K562 (cell line): ENCODE results near the gene KLHL25. TPM values are rescaled to one million over a fixed set of nuclear protein-coding genes. Genes with fewer than 3 reads are reported as not detected.

Source experiments
- MIER1 ChIP-seq: fragments of 450-650 bp; IDR thresholded peaks from 2 replicates; pipeline ENCODE4 v1.6.1; 2016; ENCODE audit warnings: antibody characterized with exemption, mild to moderate bottlenecking, low read depth
- NCOA2 ChIP-seq, 2 experiments: fragments of 450-650 bp; IDR thresholded peaks; 2 replicates each; pipeline ENCODE4 v1.6.1; 2018; ENCODE audit warnings: mild to moderate bottlenecking in 2 of 2, moderate library complexity in 1 of 2; ENCODE audit not compliant: partially characterized antibody in 2 of 2
- TEAD2 ChIP-seq: fragments of 450-650 bp; IDR thresholded peaks from 2 replicates; pipeline ENCODE4 v1.6.1; 2016; ENCODE audit warnings: missing genetic modification characterization, control low read depth, missing compliant biosample characterization
- ZNF318 ChIP-seq, 2 experiments: fragments of 450-650 bp; IDR thresholded peaks; 2 replicates each; pipeline ENCODE4 v1.6.1; 2016; ENCODE audit warnings: mild to moderate bottlenecking in 2 of 2, borderline replicate concordance in 1 of 2, low read depth in 1 of 2, moderate library complexity in 1 of 2
- ZNF584 ChIP-seq: fragments of 200-800 bp; sonication (Bioruptor generic); IDR thresholded peaks from 2 replicates; pipeline ENCODE4 v1.6.1; 2016; ENCODE audit warnings: low read depth, mild to moderate bottlenecking, missing genetic modification characterization, missing compliant biosample characterization
- polyA plus RNA-seq, 8 experiments: library from polyadenylated mRNA; depleted of rRNA in 4 of 8; stranded (reverse) in 5 of 8; unstranded in 3 of 8; fragments of >200 nt; fragmentation: Nextera tagmentation in 2 of 8; fragmentation: Illumina TruSeq in 1 of 8; extraction: Ambion mirVana in 2 of 8; extraction: Trizol in 1 of 8; gene quantifications; 2 replicates each; pipeline versions ENCODE4 v1.2.1 to v1.2.3, GENCODE V29; 2011 to 2014; ENCODE audit warnings: inconsistent platforms in 1 of 8, missing spikeins in 1 of 8
- total RNA-seq, 7 experiments: library from RNA; depleted of rRNA in 6 of 7; stranded (reverse); fragments of >200 nt in 6 of 7; fragmentation: Illumina TruSeq in 2 of 7; extraction: Trizol in 2 of 7; gene quantifications; 2 replicates each; pipeline versions ENCODE4 v1.2.1 to v1.2.3, GENCODE V29; 2011 to 2021; ENCODE audit warnings: low replicate concordance in 1 of 7
- TF ChIP-seq, protein P1 (sequence below): fragments of 450-650 bp; IDR thresholded peaks from 2 replicates; pipeline ENCODE4 v1.6.1; 2016; ENCODE audit warnings: borderline replicate concordance
- TF ChIP-seq, protein P2 (sequence below): fragments of 250-450 bp; sonication (Bioruptor Pico); IDR thresholded peaks from 2 replicates; pipeline ENCODE4 v1.5.0; 2021; ENCODE audit warnings: mild to moderate bottlenecking, moderate library complexity

Gene KLHL25
- total and polyA plus RNA-seq, 9 of the 15 experiments (the other 6 are each of a cell fraction or from before 2014, with no cell fraction given) = 0.04 to 0.14 (median 0.10) TPM; not detected in 3

DNA sequence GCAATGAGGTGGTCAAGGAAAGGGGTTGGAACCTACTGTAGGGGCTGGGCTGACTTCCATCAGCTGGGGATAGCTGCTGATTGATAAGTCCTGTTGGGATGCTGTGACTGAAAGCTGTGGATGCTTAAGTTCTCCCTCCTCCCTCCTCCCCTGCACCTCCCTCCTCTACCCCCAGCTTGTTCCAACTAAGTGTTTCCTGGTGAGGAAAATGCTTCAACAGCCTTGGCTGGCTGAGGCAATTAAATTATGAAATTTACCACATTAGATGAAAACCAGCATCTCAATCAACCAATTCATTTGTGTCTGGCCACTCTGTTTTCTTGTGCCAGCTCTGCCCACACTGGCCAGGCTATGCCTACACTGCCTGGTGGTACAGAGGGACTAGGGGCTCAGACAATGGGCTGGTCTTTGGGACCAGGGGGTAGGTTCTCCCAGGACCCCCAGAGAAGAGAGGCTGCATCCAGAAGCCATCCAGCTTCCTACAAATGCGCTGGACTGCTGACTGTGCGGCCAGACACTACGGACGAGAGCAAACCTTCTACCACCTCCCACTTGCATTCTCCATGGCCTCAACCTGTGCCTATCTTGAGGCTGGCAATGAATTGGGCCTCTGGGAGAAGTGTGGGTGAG is 2.5 kb downstream of the KLHL25 start (continued):
- TF ChIP-seq, protein P1, sequence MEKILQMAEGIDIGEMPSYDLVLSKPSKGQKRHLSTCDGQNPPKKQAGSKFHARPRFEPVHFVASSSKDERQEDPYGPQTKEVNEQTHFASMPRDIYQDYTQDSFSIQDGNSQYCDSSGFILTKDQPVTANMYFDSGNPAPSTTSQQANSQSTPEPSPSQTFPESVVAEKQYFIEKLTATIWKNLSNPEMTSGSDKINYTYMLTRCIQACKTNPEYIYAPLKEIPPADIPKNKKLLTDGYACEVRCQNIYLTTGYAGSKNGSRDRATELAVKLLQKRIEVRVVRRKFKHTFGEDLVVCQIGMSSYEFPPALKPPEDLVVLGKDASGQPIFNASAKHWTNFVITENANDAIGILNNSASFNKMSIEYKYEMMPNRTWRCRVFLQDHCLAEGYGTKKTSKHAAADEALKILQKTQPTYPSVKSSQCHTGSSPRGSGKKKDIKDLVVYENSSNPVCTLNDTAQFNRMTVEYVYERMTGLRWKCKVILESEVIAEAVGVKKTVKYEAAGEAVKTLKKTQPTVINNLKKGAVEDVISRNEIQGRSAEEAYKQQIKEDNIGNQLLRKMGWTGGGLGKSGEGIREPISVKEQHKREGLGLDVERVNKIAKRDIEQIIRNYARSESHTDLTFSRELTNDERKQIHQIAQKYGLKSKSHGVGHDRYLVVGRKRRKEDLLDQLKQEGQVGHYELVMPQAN = no peak
- TF ChIP-seq TEAD2 (tag) (no peak), ZNF318 (IDR thresholded peaks at IDR 0.05; ENCODE audit: borderline replicate concordance in 1 of 2, low read depth in 1 of 2) (no peak), ZNF584 (no peak), NCOA2 (IDR thresholded peaks at IDR 0.05; ENCODE audit: partially characterized antibody in 2 of 2) (no peak), MIER1 (no peak)
- TF ChIP-seq, protein P2, sequence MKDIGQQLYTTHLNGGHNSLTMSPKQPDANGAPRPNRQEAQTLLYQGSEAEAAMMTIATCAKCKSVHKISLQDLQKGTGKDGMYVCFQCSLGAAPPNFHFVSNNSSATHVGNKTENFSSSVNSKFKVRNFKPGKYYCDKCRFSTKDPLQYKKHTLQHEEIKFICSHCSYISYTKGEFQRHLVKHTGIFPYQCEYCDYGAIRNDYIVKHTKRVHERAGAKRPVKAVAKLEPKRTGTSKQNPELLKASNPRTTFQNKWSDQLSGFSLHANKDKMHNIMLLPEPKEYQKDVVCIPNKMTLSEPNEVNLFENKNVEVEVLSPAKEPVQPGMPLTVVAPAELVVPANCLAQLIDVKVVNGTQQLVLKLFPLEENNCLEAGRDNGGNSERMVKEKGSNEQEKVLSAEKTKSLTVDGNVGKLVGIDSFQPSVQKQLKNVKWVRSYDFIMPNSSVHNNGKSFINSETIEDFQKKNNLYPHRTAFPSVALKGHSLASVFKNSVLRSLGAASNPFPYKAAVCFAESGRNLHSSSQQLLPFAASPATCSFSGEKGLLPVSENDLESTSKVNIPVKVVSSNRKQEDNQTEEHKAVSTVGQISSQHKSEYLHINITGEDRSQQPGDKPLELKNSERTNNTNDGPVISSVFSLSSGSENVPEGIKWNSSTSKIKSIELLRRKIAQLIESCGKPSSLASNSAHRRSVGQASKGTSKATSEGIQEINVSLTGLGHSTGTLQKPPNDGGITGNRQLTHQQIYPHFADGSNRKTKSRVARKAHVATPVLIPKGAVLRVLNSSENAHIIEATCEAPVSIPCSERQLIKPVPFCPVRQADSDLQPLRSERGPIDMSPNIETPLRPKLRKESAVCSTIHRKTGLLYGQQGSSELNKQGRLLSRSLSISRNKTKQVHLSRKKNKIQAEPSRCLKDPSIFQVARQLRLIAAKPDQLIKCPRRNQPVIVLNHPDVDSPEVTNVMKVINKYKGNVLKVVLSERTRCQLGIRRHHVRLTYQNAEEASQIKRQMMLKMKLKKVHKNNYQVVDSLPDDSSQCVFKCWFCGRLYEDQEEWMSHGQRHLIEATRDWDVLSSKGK = no peak
